ENCODE results near the gene TUT1.
A peak's percentile ranks its signal among the peaks of the same experiment; 100 is the strongest.
"Not testable (repeated sequence)": the region's sequence is repeated elsewhere in the genome, so short reads cannot be mapped to it uniquely, and the experiment has no call there.

The TUT1 gene

DNA sequence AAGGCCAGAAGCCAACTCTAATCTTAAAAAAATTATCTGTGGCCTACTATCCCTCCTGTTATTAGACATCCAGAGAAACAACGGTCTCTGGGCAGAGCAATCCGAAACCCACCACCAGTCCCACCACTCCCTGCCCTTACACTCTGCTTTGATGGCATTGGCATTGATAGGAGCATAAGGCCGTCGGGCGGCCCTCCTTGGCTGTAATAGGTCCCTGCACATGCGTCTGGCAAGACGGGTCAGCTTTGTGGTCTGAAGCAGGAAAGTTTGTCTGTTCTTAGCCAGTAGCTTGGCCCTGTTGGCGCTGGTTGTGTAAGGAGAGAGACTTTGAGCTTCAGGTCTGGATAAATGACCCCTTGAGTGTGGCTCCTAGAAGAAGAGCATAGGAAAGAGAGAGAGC, 3.8 kb upstream of the TUT1 start:
- H3K27me3 Mint-ChIP-seq: no peaks in the 10 kb centered on the region
- no peak overlapping the region for H3K27ac Mint-ChIP-seq
- ATAC-seq (no peak), DNase-seq (no peak)
- no peaks in the 10 kb centered on the region for H3K9me3 Mint-ChIP-seq
- peaks cover 76% of the 10 kb centered on the region for H3K4me1 Mint-ChIP-seq
- H3K4me3 Mint-ChIP-seq: no peak overlapping the region

DNA sequence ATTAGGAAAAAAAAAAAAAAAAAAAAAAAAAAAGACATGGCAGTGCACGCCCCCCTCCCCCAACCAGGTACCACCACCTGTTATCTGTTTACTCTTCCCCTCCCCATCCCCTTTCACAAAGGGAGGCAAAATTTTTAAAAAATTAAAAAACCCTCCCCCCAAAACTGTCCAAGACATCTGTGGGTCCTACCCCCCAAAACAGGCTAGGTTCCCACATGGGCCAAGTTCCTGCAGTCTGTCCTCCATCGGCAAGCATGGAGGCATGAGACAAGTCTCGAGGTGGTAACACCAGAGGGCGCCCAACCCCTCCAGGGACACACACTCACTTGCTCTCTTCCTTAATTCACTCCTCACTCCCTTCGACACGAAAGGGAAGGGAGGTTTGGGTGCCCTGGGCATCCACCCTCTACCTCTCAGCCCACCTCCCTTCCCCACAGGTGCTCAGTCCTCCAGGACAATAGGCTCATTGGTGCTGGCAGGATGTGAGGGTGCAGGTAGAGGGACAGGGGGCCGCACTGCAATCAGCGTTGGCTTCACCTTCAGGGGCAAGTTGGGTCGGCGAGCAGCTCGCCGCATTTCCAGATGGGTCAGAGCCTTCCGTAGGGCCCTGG, 2.2 kb upstream of the TUT1 start:
- peaks cover 76% of the 10 kb centered on the region for H3K4me1 Mint-ChIP-seq
- no peaks in the 10 kb centered on the region for H3K9me3 Mint-ChIP-seq
- H3K4me3 Mint-ChIP-seq: peak overlapping the region; percentile 68 to 81
- DNase-seq: peak; percentile 71 to 78
- no peaks in the 10 kb centered on the region for H3K27me3 Mint-ChIP-seq
- peak overlapping the region in 1 of 2 donors; percentile 97 for H3K27ac Mint-ChIP-seq
- ATAC-seq: peak; percentile 43

DNA sequence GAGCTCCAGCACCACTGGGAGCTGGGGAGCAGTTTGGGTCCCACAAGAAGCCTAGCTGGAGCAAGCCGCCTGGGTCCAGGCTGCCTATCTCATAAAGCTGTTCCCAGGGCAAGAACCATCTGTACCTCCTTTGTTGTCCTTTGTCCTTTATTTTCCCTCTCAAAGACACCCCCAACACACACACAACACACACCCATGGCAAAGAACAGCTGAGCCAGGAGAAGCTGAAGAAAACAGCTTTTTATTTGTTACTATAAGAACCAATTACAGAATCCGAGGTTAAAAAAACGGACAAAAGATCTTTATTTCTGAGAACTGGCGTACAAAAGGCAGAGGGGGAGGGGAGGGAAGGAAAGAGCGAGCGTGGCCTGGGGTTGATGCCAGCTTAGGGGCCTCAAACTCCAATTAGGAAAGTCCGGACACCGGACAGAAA, 1.7 kb upstream of the TUT1 start:
- H3K27ac Mint-ChIP-seq: peak overlapping the region in 1 of 2 donors; percentile 83
- no peaks in the 10 kb centered on the region for H3K27me3 Mint-ChIP-seq
- ATAC-seq: no peak
- no peak for DNase-seq
- peak overlapping the region; percentile 21 to 93 for H3K4me3 Mint-ChIP-seq
- H3K9me3 Mint-ChIP-seq: no peaks in the 10 kb centered on the region
- peaks cover 72% of the 10 kb centered on the region for H3K4me1 Mint-ChIP-seq

DNA sequence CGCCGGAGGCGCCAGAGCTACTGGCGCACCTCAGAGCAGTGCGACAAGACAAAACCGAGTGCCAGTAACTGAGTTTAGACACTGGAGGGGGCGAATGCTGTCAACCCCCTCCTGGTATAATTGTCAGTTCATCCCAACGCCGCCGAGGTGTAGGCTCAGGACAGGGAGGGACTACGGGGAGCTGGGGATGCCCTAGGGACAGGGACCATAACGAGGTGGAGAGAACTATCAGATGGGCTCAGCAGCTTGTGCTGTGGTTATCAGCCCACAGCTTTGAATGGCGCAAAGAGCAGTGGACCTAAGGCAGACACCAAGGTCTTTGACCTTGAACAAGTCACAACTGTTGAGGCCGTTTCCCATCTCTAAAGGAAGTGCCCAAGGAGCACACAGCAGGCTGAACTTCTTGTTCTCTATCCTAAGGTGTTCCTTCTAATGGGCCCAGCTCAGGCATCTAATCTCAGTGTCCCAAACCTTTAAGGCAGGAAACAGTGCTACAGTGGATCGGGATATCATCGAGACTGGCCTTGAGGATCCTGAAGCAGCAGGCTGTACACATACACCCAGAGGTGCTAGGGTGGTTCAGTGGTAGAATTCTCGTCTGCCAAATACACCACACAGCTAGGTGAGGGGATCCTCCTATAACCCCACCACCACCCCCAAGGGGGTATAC, 958 bp upstream of the TUT1 start:
- Mint-ChIP-seq H3K27ac (peak overlapping the region; percentile 97 to 99), H3K27me3 (no peaks in the 10 kb centered on the region), H3K9me3 (no peaks in the 10 kb centered on the region), H3K4me1 (peaks cover 66% of the 10 kb centered on the region), H3K4me3 (peak overlapping the region; percentile 93 to 96)
- no peak for DNase-seq
- ATAC-seq: no peak

DNA sequence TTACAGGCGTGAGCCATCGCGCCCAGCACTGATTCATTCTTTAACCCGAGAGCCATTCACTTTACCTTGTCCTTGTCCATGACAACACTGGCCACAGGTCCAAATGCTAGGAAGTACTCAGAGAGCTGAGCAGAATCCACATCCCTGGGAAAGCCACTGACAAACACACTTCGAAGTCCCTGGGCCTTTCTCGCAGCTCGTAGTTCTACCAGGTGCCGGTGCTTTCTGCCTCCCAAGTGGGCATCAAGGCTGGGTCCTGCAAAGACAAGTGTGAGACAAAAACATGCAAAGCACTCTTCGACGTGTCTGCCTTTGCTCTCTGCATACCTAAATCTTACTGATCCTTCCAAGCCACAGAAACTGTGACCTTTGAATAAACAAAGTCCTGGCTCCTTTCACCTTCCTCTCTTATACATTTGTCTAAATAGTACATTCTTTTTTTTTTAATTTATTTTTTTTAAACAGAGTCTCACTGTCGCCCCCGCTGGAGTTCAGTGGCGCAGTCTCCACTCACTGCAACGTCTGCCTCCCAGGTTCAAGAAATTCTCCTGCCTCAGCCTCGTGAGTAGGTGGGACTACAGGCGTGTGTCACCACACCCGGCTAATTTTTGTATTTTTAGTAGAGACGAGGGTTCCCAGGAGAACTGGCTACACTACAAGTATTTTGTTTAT, 2.2 kb downstream of the TUT1 start:
- H3K27ac Mint-ChIP-seq: peak overlapping the region in 1 of 2 donors; percentile 12
- H3K4me1 Mint-ChIP-seq: peaks cover 54% of the 10 kb centered on the region
- no peaks in the 10 kb centered on the region for H3K27me3 Mint-ChIP-seq
- peak overlapping the region in 1 of 2 donors; percentile 46 for H3K4me3 Mint-ChIP-seq
- no peaks in the 10 kb centered on the region for H3K9me3 Mint-ChIP-seq
- no peak for DNase-seq
- no peak for ATAC-seq

DNA sequence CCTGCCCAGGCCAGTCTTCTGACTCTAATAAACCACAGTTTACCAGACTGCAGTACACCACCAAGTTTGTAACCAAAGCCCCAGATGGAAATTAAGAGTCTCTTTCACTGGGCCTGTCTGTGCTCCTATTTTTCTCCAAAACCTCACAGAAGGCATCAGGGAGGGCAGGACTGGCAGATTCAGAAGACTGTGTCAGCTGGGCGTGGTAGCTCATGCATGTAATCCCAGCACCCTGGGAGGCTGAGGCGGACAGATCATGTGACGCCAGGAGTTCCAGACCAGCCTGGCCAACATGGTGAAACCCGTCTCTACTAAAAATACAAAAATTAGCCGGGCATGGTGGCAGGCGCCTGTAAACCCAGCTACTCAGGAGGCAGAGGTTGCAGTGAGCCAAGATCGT, 6.0 kb downstream of the TUT1 start:
- not testable (repeated sequence) for H3K27me3 Mint-ChIP-seq, H3K4me3 Mint-ChIP-seq
- peaks cover 23% of the 10 kb centered on the region for H3K4me1 Mint-ChIP-seq

DNA sequence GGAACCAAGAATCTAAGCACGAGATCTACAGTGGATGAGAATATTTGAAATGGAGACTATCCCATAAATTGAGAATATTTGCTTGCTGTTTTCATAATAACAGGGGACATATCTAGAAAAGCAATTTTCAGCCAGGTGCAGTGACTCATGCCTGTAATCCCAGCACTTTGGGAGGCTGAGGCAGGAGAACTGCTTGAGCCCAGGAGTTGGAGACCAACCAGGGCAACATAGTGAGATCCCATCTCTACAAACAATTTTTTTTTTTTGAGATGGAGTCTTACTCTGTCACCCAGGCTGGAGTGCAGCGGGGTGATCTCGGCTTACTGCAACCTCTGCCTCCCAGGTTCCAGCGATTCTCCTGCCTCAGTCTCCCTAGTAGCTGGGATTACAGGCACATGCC, 9.6 kb downstream of the TUT1 start:
- not testable (repeated sequence) for H3K4me1 Mint-ChIP-seq, H3K9me3 Mint-ChIP-seq, H3K27me3 Mint-ChIP-seq, H3K27ac Mint-ChIP-seq, ATAC-seq, DNase-seq, H3K4me3 Mint-ChIP-seq

More for the DNA sequence above, 6.0 kb downstream of the TUT1 start:
- peak overlapping the region in 1 of 2 donors; percentile 74 for H3K27ac Mint-ChIP-seq
- not testable (repeated sequence) for DNase-seq, ATAC-seq, H3K9me3 Mint-ChIP-seq

DNA sequence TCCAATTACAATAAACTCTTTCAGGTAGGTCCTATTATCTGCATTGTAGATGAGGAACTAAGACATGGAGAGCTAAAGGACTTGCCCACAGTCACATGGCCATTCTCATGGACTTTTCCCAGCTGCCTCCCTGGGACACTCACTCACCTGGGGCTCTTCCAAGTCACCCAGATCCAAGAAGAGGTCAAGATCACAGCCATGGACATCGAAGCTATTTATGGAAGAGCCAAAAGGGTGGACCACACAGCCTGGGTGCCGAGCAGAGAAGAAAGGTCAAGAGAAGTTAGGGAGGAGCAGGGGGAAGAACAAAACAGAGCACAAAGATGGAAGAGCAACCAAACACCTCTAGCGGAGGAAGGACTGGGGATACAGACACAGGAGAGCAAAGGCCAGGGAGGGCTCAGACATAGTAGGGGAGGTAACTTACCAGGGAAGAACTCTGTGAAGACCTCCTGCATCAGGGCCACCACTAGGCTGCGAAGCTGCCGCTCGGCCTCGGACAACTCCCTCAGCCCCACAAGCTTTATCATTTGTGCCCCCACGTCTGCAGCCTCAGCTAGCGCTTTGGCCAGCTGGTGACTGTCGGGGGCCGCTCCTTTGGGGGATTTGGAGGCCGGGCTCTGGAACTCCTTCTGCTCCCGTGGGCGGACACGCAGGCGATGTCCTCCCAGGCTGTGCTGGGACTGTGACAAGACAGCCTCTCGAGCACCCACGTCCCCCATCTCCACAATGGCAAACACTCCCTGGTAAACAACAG, 10.2 kb downstream of the TUT1 start:
- Mint-ChIP-seq H3K9me3 (no peaks in the 10 kb centered on the region), H3K27me3 (no peaks in the 10 kb centered on the region), H3K4me3 (no peak overlapping the region), H3K27ac (peak overlapping the region in 1 of 2 donors; percentile 21), H3K4me1 (no peaks in the 10 kb centered on the region)
- no peak for ATAC-seq
- DNase-seq: no peak

DNA sequence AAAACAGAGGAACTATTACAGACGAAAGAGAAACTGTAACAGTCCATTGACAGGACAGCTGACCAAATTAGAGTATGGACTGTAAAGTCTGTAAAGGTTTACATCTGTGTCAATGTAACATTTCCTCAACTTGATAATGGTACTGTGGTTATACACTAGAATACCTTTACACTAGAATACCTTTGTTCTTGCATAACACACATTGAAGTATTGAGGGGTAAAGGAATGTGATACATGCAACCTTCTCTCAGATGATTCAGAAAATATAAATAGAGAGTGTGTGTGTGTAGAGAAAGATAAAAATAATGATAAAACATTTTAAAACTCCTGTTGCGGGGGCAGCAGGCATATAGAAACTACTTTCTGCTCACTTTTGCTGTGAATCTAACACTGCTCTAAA, 12.1 kb downstream of the TUT1 start:
- Mint-ChIP-seq H3K4me3 (no peak overlapping the region), H3K27me3 (no peaks in the 10 kb centered on the region), H3K9me3 (no peaks in the 10 kb centered on the region), H3K27ac (no peak overlapping the region), H3K4me1 (peaks cover 17% of the 10 kb centered on the region)
- ATAC-seq: no peak
- DNase-seq: no peak

DNA sequence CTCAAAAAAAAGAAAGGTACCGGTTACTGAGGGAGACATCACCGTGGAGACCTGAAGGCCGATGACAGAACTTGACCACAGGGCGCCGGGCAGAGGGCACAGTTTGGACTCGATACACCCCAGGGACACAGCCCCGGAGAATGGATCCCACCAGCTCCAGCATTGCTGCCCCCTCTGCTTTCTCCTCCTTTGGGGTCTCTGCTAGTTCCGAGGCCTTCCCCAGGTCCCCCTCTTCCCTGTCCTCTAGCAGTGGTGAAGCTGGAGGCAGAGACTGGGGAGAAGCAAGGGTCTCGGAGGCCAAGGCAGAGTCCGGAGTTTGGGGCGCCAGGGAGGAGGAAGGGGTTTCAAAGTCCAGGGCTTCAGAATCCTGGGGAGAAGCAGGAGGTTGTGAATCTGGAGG, 12.8 kb downstream of the TUT1 start:
- no peaks in the 10 kb centered on the region for H3K9me3 Mint-ChIP-seq
- H3K27ac Mint-ChIP-seq: peak overlapping the region in 1 of 2 donors; percentile 89
- peaks cover 17% of the 10 kb centered on the region for H3K4me1 Mint-ChIP-seq
- no peak overlapping the region for H3K4me3 Mint-ChIP-seq
- ATAC-seq (no peak), DNase-seq (no peak)
- H3K27me3 Mint-ChIP-seq: no peaks in the 10 kb centered on the region

DNA sequence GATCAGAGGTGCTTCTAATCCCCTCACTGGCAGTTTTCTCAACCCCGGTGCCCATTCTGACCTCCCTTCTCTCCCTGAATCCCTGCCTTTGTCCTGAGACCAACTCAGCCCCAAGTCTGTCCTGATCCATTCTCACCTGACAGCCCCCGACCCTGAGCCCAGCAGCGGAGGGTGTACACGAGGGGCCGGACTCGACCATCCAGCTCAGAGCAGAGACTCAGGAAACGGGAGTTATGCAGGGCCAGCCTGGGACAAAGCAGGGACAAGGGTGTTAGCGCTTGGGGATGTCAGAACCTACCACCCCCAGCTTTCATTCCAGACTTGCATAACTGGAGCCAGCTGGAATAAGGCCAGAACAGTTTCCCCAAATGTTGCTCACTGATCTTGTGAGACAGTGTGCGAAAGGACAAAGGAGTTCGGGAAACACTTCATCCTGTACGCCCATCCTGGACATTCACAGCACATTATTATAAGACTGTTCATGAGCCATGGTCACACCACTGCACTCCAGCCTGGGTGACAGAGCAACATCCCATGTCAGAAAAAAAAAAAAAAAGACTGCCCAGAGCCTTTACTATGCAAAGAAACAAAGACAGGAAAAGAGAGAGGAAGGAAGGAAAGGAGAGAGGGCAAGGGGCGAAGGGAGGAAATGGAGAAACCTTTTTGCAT, 14.1 kb downstream of the TUT1 start:
- Mint-ChIP-seq H3K9me3 (no peaks in the 10 kb centered on the region), H3K27me3 (no peaks in the 10 kb centered on the region), H3K4me1 (peaks cover 27% of the 10 kb centered on the region), H3K4me3 (no peak overlapping the region), H3K27ac (peak overlapping the region in 1 of 2 donors; percentile 72)
- DNase-seq: no peak
- no peak for ATAC-seq

DNA sequence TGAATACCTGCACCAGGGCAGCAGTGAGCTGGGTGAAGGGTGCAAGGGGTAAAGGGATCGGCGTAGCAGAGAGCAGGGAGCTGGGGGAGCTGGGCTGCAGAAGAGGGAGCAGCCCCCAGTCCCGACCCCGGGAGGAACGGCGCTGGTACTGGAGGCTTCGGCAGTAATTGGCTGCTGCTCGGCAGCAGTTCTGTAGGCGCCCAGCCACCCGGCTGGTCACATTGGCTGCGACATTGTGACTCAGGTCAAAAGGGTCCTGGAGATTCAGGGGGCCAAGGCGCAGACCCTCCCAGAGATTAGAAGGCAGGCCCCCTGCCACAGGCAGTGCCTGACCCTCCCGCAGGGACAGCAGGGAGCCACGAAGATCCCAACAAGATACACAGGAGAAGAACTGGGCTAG, 15.5 kb downstream of the TUT1 start:
- no peak overlapping the region for H3K27ac Mint-ChIP-seq
- DNase-seq (no peak), ATAC-seq (no peak)
- H3K27me3 Mint-ChIP-seq: no peaks in the 10 kb centered on the region
- H3K4me1 Mint-ChIP-seq: peaks cover 41% of the 10 kb centered on the region
- peak overlapping the region; percentile 95 to 100 for H3K4me3 Mint-ChIP-seq
- H3K9me3 Mint-ChIP-seq: no peaks in the 10 kb centered on the region

DNA sequence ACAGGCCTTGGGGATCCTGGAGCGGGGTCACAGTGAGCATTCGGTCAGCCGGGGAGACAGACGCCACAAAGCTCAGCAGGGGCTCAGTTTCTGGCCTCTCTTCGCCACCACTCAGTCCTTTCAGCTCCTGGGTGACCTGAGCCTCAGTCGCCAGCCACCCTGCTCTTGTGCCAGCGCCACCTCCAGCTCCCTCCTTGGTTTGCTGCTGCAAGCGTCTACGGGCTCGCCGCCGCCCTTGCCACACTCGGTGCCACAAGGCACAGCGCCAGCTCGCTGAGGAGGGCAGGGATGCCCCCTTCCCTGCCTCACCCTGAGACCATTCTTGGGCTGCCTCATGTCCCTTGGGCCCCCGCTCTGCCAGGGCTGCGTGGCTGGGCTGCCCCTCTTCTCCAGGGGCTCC, 16.2 kb downstream of the TUT1 start:
- H3K27me3 Mint-ChIP-seq: no peaks in the 10 kb centered on the region
- ATAC-seq: no peak
- H3K27ac Mint-ChIP-seq: peak overlapping the region; percentile 99 to 100
- DNase-seq: no peak
- H3K4me1 Mint-ChIP-seq: peaks cover 48% of the 10 kb centered on the region
- no peaks in the 10 kb centered on the region for H3K9me3 Mint-ChIP-seq
- H3K4me3 Mint-ChIP-seq: peak overlapping the region; percentile 95 to 100

DNA sequence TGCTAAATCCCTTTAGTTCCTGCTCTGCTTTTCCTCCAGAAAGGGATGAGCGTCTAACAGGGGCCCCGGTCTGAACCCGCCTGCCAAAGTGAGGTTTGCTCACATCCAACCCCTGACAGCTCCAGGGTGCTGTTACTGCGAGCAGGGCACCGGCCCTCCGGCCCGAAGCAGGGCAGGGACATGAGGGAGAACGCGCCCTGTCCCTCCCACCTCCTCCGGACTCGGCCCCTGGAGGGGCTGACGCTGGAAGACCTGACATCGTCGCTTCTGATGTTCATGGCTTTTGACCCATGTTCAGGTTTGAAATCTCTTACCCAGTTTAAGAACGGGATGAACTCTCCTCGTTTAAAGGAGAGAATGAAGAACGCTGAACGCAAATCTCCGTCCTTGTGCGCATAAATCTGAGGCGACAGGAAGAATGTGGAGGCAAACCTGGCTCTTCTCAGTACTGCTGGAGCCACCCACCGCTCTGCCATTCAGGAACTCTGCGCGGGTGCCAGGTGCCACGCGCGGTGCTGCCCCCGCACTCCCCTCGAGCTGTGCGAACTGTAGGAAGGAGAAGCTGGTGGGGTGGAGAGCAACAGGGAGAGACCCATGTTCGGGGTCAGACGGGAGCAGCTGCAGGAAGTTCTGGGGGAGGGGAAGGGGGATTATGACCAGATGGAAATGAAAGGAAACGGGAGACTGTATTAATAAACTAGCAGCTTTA, 16.8 kb downstream of the TUT1 start:
- H3K27me3 Mint-ChIP-seq: no peaks in the 10 kb centered on the region
- ATAC-seq (peak; percentile 39), DNase-seq (no peak)
- peak overlapping the region; percentile 99 to 100 for H3K27ac Mint-ChIP-seq
- no peaks in the 10 kb centered on the region for H3K9me3 Mint-ChIP-seq
- peak overlapping the region; percentile 95 to 100 for H3K4me3 Mint-ChIP-seq
- H3K4me1 Mint-ChIP-seq: peaks cover 54% of the 10 kb centered on the region

Measured in stimulated activated naive CD8-positive, alpha-beta T cell treated with anti-CD3 and anti-CD28 coated beads, Interleukin-15, amount 100 ng/mL, for 72 hours (primary cell).